Hematopoietic multipotent progenitor cell treated with erythropoietin and hydrocortisone succinate and interleukin-3 and kit ligand, for 17 days (in vitro differentiated cells): ENCODE data around the gene MSRB2.

ENCODE experiments used
- DNase-seq: peaks from one replicate; pipeline ENCODE4 v3.0.0-alpha.2; 2015; ENCODE audit warnings: low spot score

MSRB2 gene

DNA sequence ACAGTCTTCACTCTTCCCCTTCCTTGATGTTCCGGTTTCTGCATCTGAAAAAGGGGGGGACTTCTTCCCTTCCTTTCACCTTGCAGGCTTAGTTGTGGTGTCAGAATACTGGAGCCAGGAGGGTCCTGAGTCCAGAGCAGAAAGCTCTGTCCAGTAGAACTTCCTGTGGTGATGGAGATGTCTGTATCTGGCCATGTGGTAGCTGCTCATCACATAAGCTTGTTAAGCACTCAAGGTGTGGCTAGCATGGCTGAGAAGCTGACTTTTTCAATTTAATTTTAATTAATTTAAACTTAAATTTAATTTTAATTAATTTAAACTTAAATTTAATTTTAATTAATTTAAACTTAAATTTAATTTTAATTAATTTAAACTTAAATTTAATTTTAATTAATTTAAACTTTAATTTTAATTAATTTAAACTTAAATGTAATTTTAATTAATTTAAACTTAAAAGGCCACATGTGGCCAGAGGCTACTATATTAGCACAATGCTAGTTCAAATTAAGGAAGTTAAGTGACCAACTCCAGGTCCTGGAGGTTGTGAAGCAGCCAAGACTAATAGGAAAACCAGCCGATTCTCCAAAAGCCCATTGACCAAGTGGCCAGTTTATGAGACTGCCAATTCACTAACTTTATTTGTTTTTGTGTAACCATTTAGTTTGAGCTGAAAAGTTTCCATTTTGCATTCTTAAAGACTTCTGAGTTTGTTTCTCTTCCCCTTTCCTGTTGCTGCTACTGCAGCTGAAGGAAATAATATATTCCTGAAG, 16.3 kb downstream of the MSRB2 start:
- DNase-seq, result no peak

DNA sequence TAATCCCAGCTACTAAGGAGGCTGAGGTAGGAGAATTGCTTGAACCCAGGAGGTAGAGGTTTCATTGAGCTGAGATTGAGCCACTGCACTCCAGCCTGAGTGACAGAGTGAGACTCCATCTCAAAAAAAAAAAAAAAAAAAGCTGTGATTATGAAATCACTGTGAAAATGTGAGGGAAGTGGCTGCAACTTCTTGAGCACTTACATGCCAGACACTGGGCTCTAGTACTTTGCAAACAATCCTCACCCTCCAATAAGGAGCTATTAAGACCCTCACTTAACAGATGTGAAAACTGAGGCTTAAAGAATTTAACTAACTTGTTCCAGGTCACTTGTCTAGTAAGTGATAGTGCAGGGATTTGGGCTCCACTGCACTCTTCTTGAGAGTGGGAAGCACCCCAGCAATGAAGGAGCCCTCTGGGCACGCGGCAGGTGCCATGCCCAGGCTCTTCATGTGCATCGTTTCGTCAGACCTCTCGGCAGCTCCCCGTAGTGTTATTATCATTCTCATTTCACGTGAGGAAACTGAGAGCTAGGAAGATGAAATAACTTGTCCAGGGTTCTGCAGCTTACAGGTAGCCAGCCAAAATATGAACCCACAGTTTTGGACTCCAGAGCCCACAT, 19.0 kb downstream of the MSRB2 start:
- no peak for DNase-seq

- DNase-seq, result no peak
These were observed 21.3 kb downstream of the MSRB2 start for GRCh38 chr10:23116486-23117205.

DNA sequence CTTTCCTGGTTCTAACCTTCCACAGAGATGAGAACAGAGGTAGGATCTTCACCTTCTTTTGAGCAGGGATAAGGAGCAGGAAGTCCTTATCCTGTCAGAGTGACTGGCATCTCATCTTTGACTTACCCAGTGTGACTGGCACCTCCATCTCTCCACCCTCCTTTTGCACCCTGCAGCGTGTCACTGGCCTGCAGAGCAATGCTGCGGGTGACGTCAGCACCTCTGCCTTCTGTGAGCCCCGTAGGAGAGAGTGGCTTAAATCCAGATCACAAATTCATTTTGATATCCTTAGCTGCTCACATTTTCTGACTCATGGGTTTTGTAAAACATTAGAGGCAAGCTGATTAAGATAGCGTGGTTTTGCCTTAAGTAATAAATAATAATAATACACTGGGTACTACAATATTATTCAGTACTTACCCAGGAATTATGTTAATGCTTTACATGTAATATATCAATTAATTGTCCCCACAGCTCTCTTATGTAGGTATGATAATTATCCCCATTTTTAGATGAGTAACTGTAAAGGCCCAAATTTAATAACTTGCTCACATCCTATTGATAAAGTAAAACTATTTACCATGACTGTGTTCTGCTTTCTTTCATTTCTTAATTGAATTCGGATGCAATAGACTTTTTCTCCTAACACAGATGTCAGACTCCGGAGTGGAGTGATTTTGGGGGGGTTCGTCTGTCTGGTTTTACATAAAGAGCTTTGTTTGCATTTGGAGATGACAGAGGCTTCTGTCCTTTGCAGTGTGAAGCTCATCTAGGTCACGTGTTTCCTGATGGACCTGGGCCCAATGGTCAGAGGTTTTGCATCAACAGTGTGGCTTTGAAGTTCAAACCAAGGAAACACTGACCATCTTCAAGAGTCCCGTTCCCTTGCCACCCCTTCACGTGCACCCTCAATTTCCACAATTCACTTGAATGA, 24.9 kb downstream of the MSRB2 start:
- DNase-seq, result no peak

- no peak for DNase-seq
These were observed 25.8 kb downstream of the MSRB2 start for GRCh38 chr10:23121135-23121534.

DNA sequence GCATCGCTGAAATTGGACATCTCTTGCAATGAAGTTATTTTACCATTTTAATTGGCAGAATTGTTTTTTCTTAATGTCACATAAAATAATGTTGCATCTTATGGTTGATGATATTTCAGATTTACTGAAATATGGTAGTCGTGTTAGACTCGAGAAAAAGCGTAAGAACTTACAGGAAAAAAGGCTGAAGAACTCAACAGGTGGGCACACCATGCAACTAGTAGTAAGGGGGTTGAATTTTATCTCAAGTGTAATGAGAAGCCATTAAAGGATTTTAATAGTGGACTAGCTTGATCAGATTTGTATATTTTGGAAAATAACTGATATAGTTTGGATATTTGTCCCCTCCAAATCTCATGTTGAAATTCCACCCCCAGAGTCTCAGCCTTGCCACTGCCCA, 41.1 kb downstream of the MSRB2 start:
- no peak for DNase-seq

DNA sequence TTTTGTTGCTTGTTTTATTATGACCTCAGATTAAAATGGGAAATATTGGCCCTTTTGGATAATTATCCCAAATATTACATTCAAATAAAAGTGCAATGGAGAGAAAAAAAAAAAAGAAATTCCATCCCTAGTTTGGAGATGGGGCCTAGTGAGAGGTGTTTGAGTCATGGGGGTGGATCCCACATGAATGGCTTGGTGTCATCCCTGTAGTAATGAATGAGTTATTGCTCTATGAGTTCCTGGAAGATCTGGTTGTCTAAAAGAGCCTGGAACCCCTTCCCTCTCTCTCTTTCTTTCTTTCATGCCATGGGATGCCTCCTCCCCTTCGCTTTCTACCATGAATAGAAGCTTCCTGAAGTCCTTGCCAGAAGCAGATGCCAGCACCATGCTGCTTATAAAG, 44.3 kb downstream of the MSRB2 start:
- DNase-seq, result no peak

DNA sequence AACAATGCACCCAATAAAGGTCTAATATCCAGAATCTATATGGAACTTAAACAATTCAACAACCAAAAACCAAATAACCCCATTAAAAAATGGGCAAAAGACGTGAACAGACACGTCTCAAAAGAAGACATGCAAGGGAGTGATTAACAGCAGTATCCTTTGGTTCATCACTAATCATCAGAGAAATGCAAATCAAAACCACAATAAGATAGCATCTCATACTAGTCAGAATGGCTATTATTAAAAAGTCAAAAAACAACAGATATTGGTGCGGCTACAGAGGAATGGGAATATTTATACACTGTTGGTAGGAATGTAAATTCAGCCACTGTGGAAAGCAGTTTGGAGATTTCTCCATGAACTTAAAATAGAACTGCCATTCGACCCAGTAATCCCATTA, 46.6 kb downstream of the MSRB2 start:
- DNase-seq, result no peak

DNA sequence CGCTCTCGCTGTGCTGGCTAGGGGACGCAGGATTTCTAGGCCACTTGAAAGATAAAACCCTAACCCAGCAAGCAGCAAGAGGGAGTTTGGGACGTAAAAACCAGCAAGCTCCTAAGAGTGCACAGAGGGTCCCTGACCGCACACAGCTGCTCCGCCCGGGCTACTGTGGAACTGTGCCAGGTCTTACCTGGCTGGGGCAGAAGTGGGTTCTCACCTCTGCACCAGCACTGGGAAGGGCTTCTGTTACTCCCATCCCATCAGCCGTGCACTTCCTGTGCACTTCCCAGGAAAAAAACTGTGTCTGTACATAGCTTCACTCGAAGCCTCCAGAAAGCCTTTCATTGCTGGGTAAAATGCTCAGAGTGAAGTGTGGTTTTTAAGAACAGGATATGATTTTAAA, 50.9 kb downstream of the MSRB2 start:
- DNase-seq, result no peak

- no peak for DNase-seq
These were observed 51.7 kb downstream of the MSRB2 start for GRCh38 chr10:23147035-23147434.

- no peak for DNase-seq
These were observed 52.8 kb downstream of the MSRB2 start for GRCh38 chr10:23148214-23148613.

DNA sequence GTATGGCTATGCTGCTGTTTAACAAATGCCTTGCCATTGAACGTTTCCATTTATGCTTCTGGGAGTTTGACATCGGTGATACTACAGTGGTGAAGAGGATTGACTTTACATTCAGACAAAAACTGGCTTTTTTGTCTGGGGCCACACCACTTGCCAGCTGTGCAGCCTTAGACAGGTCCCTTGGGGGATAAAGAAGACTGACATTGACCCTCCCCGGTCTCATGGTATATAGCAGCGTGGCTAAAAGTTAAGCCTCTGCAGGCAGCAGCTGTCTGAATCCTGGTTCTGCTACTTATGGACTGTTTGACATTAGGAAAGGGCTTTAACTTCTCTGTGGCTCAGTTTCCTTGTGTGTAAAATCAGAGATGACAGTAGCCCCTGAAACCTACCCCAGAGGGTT, 54.7 kb downstream of the MSRB2 start:
- no peak for DNase-seq

DNA sequence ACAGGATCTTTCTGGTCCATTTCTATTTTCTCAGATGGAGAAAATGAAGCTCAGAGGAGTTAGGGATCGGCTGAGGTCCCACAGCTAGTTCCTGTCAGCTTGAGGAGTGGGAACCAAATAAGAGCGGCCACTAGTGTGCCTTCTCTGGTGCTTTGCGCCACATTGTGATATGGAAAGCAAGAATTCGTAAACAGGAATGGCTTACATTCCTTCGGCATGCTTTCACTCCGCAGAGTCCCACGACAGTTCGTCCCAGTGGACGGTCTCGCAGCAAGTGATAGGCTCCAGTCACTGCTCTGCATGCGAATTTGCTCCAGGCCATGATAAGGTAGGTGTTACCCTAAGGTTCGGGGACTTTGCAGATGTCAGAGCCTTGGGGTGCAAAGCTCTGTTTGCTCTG, 55.2 kb downstream of the MSRB2 start:
- no peak for DNase-seq

DNA sequence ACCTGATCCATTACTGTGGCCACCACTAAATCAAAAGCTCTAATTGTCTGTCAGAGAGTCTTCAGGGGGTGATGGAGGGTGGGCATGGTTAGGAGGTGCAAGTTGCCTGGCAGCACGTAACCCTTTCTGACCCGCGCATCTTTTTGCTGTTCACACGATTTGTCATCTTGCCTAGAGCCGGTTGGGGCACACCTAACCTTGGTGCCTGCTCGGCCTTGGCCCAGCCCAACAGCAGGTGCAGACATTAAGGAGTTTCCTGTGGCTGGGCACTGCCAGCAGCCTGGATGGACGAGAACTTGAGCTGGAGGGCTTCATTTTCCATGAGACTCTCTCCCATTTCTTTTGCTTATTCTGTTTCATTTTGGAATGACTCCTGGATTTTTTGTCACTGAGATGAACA, 55.7 kb downstream of the MSRB2 start:
- DNase-seq, result no peak

DNA sequence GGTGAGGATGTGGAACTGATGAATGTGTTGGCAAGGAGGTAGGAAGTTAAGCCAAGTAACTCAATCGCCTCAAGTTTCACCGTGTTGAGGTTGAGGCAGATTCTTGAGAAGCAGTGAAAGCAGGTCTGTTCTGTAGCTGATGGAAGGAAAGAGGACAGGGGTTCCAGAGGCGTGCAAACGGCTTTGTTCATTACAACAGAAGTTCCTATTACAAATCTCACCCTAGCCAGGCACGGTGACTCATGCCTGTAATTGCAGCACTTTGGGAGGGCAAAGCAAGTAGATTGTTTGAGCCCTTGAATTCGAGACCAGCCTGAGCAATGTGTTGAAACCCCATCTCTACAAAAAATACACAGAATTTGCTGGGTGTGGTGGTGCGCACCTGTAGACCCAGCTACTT, 59.8 kb downstream of the MSRB2 start:
- DNase-seq, result no peak

GRCh38 chr10:23156447-23157150, 61.2 kb downstream of the MSRB2 start:
- DNase-seq, result no peak

- DNase-seq, result no peak
These were observed 61.9 kb downstream of the MSRB2 start for GRCh38 chr10:23157239-23157681.

DNA sequence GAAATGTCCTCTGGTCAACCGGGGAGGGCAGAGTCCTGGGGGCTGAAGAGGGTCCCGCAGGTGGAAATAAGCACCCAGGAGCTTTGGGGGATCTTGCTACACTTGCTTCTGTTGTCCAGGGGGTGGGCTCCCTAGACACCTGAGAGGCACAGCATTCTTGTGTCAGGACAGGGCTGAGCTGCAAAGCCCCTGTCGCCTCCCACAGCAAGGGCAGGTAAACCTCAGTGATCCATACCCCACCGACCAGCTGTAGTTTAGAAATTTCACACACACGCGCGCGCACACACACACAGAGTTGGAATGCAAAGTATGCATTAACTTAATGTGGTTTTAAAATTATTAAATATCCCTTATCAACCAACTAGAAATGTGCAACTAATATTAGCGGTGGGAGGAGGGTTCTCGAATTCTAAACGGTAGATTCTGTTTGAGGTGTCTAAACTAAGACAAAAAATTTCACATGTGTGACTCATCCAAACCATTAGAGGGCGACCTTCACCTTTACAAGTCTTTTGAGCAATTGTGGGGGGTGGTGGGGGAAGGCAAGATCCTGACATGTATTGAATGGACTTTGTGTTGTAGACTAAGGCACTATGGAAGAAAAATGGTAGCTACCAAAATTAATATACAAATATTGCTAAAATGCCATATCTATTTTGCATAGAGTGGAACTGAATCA, 62.5 kb downstream of the MSRB2 start:
- DNase-seq, result no peak

- DNase-seq, result peak; percentile 39
These were observed 63.0 kb downstream of the MSRB2 start for GRCh38 chr10:23158370-23158769.

DNA sequence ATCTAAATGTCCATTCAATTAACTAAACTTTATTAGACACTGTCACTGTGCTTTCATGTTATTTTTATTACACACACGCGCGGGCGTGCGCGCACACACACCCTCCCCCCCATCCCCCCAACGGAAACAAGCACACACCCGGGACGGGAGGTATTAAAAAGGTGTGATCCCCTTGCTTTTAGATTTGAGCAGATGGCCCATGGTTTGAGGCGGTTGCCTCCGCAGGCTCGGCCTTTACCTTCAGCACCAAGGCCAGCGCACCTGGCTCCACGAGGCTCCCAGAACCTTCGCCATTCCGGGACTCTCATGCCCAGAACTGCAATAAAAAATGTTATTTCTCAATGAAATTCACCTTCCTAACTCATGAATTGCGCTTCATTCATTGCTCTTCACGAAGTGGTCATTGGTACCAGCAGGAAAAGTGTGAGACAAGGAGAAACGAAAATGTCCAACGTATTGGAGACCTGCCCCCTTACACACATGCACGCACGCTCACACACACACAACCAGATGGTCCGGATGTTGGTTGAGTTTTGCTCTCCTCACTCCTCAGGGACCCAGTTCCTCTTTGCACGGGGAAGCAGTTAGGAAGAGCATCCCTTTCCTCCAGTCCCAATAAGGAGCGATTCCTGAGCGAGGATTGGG, 76.0 kb downstream of the MSRB2 start:
- no peak for DNase-seq
